Measurements from ENCODE around the gene DOCK8.
A peak's percentile ranks its signal among the peaks of the same experiment; 100 is the strongest.
"Not testable (repeated sequence)": the region's sequence is repeated elsewhere in the genome, so short reads cannot be mapped to it uniquely, and the experiment has no call there.

DOCK8 gene

DNA sequence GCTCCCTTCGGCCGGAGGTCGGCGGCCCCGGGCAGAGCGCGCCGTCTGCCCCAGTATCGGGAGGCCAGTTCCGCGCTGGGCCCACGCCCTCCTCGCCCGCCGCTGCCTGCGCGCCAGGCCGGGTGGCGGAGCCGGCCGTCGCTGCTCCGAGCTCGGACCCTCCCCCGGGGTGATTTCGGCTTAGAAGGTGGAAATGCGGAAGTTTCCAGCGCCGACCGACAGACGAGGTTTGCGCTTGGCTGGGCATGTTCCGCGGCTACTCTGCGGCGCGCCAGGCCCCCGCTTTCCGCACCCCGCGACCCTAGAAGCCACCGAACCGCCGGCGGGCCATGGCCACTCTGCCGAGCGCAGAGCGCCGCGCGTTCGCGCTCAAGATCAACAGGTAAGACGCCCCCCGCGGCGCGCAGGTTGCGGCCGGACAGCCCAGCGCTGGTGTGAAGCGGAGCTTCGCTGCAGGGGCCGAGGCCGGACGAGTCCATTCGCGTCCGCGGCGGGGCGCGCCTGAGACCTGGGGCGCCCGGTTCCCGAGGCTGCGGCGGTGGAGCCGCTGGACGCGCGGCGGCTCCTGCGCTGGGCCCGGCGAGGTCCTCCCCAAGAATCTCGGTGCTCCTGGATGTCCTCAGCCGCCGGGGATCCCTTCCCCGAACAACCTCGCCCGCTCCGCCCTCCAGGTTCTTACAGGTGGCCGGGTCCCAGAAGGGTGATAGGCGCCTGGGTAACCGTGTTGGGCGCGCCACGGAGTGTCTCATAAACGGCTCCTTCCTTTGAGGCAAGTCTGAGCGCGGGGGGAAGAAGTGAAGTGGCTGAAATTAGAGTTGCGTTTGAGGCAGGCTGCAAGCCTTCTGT is at the start of gene DOCK8:
DOCK8 (plus strand) TSS at position 218 of the 846 bp plus-strand sequence; CDS start at position 330, 112 bp downstream.
- peak; percentile 39 for DNase-seq (ENCODE audit: low read depth)

DNA sequence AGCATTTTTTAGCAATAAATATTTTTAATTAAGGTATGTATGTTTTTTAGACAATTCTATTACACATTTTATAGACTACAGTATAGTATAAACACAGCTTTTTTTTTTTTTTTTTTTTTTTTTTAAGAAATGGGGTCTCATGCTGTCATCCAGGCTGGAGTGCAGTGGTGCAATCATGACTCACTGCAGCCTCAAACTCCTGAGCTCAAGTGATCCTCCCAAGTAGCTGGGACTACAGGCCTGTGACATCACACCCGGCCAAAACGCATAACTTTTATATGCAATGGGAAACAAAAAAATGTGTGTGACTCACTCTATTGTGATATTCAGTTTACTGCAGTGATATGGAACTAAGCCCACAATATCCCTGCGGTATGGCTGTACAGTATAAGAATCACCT is 44.9 kb upstream of the DOCK8 start:
- not testable (repeated sequence) for DNase-seq (ENCODE audit: low read depth)

DNA sequence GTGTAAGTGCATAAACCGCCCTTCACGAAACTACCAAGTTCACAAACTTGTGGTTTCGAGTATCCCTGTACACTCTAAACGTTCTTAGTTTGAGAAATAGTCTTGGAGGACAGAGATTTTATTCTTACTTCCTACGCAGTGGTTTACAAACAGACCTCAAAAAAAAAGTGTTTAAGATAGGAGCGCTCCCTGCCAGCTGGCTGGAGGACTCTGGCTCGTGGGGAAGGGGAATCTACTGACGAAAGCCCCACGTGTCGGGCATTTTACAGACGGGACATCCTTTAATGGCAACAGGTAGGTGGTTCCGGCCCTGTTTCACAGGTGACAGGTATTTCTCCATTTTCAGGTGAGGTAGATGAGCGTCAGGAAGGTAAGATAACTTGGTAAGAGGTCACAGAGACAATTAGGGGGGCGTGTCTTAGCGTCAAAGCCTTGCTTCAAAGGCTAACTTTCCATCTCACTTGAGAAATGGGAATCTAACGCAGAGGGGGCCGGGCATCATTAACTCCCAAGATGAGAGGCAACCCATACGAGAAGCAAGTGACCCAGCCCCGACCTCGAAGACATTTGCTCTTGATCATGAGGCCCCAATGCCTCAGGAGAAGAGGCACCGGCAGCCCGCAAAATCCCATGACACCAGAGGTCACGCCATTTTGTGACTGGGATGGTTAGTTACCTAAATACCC is 36.4 kb upstream of the DOCK8 start:
- DNase-seq (ENCODE audit: low read depth), result not testable (repeated sequence)

DNA sequence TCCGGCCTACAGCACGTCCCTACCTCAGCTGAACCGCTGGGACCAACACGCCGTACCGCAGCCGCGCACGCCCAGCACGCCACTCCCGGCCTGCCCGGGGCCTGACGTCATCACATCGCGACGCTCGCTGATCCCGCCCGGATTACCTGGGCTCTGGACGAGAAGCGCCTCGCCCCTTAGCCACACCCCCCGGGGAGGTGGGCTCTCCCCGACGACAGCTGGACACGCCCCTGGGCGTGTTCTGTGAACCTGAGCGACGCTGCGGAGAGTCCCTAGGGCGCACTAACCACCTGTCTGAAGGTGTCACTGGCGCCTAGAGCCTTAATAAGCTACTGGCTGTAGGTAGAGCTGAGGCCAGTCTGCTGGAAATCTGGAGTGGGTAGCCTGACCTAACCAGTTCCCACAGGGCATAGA is 35.7 kb upstream of the DOCK8 start, which contains the start of gene ZNG1A:
ZNG1A (minus strand) TSS at position 87 of the 414 bp plus-strand sequence. CDS start 87 bp downstream, outside the sequence.
- peak; percentile 68 for DNase-seq (ENCODE audit: low read depth)

DNA sequence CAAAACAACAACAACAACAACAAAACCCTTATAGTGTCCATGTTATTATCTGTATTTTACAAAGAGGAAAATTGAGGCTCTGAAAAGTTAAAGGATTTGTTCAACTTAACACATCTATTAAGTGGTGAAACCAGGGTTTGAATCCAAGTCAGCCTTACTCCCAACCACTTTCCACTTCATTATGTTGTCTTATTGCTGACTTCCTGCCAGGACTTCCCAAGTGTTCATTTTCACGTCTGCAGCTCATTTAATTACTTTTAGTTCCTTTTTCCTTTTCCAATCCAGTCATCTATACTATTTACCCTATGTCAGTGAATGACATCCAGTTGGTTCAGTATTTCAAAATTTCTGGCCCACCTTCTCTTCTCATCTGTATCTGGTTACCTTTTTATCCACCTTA is 15.1 kb upstream of the DOCK8 start:
- DNase-seq (ENCODE audit: low read depth), result not testable (repeated sequence)

DNA sequence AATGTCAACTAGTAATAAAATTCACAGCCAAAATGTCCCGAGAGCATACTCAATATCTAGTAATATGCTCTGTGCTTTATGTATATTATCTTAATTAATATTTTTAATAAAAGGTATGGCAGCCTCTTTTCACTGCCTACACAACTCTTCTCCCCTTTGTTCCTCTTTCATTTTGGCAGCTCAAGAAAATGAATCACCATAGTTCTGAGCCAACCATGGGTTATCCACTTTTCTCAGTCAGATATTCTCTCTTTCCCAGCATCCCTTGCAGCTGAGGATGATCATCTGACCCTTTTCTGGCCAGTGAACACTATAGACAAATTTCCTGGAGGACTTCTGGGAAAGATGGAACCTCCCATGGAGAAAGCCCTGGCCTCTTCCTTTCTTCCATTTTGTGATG is 8.2 kb upstream of the DOCK8 start:
- no peak for DNase-seq (ENCODE audit: low read depth)

DNA sequence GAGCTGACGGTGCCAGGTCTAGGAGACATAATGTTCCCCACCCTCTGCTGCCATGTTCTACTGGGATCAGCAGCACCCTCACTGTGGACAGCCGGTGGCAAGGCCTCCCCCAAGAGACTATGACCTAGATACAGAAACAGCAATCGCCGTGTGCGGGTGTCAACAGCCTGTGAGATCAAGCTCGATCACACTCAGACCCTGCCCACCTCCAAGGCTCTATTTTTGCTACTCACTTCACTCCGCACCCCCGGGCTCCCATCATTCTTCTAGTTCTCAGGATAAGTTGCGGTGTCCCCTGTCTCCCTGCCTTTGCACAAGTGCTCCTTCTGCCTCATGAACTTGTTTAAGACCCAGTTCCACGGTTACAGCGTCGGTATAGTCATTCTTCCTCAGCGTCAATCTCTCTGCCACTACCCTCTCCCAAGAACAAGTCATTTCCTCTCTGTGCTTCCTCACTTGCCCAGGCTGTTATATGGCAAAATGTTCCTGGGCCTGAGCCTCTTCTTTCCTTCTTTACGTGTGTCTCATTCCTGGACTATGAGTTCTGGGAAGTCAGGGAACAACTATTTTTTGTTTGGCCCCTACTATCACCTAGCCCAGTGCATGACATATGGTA is 5.4 kb upstream of the DOCK8 start:
- DNase-seq (ENCODE audit: low read depth), result no peak

DNA sequence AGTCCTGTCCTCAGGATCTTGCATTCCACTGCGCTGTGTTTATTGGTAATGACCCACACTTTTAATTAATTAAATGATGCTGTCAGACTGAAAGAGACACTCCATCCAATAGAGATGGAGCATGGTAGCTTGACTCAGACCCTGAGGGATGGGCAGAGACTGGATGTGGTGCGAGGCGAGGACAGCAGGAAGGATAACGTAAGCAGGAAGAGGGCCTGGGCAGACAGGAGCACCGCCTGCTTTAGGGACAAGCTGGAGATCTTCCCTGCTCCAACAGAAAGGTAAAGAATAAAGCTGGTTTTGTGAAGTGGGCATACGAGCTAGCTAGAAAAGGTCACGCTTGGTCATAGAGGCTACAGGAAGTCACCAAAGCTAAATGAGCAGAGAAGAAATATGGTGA is 3.6 kb upstream of the DOCK8 start:
- DNase-seq (ENCODE audit: low read depth), result no peak

DNA sequence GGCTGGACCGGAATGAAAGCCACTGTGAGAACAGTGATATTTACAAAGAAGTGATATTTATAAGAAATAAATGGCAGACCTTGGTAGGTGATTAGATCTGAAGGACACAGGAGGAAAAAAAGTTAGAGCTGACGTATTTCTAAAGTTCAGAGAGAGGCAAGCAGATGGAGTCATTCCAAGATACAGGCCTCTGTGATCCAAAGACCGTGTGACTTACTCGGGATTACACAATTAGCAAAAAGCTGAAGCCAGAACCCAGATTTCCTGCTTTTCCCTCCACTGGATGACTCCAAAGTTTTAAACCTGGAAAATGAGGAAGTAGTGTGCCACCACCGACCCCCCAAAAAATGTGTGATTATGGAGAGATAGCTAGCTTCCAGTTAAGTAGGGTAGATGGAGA is 3.1 kb upstream of the DOCK8 start:
- no peak for DNase-seq (ENCODE audit: low read depth)

DNA sequence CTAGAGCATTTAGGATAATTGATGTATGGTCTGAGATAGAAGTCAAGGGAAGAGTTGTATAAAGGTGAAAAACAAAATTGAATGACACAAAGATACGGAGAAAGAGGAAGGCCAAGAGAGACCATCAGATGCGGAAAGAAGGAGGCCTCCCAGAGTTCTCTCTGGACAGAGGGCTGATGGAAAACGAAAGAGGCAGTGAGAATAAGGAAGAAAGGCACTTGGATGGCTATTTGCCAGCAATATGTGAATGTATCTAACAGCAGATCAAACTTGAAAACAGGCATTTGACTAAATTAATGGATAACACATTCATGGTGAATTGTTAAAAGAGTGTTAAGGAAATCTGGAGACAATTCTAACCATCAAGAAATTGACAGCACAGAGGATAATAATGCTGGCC is 2.4 kb upstream of the DOCK8 start:
- no peak for DNase-seq (ENCODE audit: low read depth)

DNA sequence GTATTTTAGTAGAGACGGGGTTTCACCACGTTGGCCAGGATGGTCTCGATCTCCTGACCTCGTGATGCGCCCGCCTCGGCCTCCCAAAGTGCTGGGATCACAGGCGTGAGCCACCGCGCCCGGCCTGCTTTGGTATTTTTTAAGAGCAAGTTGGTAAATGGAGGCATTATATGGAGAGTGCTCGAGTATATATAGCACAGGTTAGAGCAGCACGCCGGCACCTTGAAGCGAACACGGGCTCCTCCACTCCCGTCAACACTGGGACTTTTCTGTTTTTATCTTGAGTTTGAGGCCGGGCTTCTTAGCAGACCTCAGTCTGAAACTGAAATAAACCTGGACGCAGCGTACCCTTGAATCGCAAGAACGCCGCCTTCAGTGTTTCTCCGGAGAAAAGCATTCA is 764 bp upstream of the DOCK8 start:
- not testable (repeated sequence) for DNase-seq (ENCODE audit: low read depth)

DNA sequence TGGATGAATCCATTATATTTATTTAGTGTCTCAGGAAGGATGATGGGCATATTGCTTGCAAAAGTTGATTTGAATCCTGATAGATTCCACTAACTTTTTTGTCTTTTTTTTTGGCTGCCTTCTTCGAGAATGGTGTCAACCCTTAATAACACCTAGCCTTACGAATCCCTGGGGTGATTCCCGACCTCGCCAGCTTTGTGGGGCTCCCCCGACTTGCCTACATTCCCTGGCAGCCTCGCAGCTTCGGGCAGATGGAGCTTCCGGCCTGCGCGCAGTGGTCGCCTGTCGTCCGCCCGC is 366 bp upstream of the DOCK8 start:
- DNase-seq (ENCODE audit: low read depth), result no peak

DNA sequence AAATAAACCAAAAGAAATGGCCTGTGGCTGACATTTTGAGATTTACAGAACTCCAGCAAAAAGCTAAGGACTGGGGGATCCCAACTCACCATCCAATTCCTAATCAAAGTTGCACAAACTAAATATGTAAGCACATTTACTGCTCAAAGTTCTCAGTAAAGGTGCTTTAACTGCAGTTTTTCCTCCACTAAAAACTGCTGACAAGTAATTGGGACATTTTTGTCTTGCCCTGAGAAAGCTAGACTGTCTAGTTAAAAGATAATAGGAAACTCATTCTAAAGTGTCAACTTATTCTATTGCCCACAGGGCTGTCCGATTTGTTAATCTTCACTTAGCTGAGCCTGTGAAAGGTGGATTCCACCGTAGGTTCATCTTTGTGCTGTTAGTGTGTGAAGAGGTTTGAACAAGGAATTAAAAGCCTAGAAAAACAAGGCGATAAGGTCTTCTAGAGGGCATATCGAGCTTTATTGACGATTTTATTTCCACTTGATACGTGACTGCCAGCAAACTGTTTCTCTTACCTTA is 1.0 kb downstream of the DOCK8 start:
- DNase-seq (ENCODE audit: low read depth), result no peak

DNA sequence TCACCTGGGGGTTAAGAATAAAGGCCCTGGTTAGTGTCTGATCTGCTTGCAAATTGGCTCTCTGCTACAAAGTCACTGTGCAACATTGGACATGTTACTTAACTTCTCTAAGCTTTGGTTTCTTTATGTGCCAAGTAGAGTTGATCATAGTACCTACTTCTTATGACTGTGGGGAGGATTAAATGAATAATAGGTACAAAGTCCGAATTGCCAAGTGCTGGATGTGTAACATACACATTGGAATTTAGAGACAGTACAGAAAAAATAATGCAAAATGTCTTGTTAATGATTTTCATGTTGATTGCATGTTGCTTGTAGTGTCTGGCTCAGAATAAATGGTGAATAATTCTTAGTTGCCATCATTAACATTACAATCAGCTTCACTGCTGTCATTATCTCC is 2.2 kb downstream of the DOCK8 start:
- DNase-seq (ENCODE audit: low read depth), result no peak

DNA sequence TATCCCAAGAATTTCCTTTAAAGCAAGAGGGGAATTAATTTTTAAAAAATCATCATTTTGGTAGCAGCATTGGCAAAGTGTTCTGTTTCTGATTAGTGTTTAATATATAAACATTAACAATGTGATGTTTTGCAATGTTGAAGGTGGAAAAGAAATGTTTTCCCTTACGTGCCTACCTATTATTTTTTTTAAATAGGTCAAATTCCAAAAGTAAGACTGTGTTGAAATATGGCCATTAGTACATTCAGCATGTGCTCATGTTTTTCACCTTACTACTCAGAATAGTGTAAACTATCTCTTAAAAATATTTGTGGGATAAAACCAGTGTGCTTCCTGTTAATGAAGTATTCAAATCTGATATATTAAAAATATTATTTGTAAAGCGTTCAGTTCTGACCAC is 3.3 kb downstream of the DOCK8 start:
- no peak for DNase-seq (ENCODE audit: low read depth)

DNA sequence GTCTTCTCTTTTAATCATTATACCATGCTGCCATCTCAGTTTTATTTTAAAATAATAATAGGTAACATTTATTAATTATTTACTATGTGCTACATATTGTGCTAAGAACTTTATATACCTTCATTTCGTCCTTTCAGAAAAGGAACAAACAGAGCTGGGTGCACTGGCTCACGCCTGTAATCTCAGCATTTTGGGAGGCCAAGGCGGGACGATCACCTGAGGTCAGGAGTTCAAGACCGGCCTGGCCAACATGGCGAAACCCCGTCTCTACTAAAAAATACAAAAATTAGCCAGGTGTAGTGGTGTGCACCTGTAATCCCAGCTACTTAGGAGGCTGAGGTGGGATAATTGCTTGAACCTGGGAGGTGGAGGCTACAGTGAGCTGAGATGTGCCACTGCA is 4.4 kb downstream of the DOCK8 start:
- DNase-seq (ENCODE audit: low read depth), result not testable (repeated sequence)

DNA sequence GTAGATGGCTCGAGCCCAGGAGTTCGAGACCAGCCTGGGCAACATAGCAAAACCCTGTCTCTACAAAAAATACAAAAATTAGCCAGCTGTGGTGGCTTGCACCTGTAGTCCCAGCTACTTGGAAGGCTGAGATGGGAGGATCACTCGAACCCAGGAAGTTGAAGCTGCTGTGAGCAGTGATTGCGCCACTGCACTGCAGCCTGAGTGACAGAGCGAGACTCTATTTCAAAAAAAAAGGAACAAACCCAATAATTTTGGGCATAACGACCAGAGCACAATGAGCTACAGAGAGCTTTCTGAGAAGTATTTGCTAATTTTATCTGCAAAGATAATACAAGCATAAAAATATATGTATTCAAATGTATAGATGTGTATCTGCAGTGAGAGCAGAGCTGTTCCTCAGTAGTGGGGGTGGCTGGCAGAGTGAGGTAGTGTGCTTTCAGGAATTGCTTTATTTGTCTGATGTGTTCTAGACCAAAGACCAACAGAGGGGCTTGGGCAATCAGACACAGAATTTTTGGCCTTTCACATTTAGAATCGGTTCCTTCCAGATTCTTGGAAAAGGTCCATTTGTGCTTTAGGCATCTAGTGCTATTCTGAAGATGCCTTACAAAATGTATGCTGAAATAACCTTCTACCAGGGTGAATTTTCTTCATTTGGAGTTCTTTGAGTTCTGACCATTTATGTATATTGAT is 5.2 kb downstream of the DOCK8 start:
- DNase-seq (ENCODE audit: low read depth), result no peak

DNA sequence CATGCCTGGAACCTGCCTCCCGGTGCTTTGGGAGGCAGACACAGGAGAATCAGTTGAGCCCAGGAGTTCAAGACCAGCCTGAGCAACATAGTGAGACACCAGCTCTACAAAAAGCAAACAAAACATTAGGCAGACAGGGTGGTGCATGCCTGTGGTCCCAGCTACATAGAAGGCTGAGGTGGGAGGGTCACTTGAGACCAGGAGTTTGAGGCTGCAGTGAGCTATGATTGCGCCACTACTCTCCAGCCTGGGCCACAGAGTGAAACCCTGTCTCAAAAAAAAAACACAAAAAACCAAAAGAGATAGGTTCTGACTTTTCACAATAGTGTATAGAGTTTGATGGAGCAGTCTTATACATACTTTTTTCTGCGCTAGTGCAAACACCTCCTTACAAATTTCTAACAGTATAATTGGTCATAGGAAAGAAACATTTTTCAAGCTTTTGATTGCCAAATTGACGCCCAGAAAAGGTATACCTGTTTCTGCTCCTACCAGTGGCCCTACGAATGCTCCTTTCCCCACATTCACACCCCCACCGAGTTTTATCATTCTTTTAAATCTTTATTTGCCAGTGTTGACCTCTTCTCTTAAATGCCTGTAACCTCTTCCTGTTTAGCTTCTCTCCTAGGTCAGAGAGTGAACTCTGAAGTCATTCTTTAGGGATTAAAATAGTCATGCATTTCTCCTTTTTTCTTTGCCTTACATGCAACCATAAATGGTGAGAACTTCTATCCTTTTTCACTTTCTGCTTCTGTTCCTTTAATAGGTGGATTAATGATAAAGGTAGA is 7.5 kb downstream of the DOCK8 start:
- DNase-seq (ENCODE audit: low read depth), result no peak

DNA sequence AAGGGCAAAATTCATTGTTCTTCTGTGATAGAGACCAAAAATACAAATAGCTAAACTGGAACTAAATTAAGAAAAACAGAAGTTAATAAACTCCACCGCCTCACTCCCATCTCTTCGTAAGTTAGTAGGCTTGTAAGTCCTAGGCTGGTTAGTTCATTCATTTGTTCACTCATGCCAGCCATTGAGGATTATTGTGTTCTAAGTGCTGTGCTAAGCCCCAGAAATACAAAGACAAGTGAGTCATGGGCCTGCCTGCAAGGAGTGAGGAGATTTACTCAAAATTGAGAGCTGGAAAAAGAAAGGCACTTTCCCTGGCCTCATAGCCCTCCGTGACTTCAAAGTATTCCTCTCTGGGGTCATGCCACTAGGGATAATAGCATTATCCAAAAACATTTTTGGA is 8.5 kb downstream of the DOCK8 start:
- no peak for DNase-seq (ENCODE audit: low read depth)

DNA sequence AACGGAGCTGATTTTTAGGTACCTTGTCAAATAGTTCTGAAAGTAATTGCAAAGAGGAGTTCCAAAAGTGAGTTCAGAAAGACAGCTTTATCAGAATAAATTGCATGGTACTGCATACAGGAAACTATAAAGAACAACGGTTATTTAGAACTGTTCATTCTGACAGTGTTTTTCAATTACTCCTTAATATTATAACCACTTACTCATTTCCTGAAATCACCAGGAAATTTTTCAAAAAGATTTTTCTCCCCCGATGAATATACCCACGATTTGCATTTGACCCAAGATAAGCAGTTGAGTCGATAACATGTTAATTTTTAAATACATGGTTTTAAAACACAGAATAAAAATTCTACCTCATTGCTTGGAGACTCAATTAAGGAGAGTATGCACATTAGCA is 9.4 kb downstream of the DOCK8 start:
- no peak for DNase-seq (ENCODE audit: low read depth)

Data from activated T-helper 1 cell treated with Interleukin-2 at 50 U/mL for 16 hours (primary cell).